ENCODE results near the gene ZSWIM7.

DNA sequence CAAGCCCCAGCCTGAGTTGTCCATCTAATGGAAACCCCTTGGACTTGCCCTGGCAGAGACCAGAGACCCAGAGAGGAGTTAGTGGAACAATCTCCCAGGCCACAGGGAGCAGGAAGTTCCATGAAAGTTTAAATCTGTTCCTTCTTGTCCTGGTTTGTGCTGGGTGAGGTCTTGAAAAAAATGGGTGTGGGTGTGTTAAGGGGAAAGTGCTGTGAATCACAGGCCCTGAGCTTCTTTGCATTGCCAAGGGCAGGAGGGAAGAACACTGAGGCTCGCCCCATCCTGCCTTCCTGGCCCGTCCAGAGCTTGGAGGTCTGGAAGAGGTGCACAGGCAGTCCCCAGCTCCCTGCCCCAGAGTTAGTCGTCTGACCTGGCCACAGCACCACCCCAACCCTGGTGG lies 52.2 kb downstream of the ZSWIM7 start:
- TF ChIP-seq EZH2phosphoT487 (IDR thresholded peaks at IDR 0.05; ENCODE audit: borderline replicate concordance, low read length) (no peak), CTCF (IDR thresholded peaks at IDR 0.05; ENCODE audit: low read depth, low read length, poor library complexity, severe bottlenecking) (no peak)

All from DOHH2 (cell line).